Colon (tissue), 2 donors: Measurements from ENCODE around the gene PDE8B.

Source experiments
- FAIRE-seq: peaks from 2 replicates; lab custom pipeline; 2012; peaks lifted over from hg19 to GRCh38; lab: Jason Lieb, UNC
- donor health status: control.
- donor health status: control.

Gene PDE8B

DNA sequence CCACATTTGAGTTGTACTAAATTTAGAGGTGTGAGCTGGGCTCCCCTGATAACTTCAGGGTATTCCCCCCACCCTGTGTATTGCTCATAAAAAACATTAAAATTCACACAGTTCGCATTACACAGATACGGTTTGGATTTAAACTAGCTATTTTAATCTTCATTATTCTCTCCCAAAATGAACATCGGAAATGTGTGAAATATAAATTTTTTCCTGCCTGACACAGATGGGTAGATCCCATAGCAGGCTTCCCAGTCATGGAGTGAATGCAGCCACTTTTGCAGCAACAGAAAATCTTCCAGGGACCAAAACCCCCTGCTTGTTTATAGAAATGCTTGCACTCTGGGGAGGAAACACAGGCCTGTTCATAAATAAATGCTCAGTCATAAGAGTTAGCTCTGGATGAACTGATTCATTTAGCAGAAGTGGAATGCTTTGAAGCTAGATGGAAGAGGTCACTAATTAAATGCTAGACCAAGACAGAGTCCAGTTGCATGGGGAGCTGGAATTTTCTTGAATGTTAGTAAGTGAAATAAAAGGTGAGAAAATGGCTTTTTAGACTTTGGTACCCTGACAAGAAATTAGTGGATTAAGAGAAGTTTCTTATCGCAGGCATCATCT lies 115.6 kb downstream of the PDE8B start:
- FAIRE-seq: no peak

DNA sequence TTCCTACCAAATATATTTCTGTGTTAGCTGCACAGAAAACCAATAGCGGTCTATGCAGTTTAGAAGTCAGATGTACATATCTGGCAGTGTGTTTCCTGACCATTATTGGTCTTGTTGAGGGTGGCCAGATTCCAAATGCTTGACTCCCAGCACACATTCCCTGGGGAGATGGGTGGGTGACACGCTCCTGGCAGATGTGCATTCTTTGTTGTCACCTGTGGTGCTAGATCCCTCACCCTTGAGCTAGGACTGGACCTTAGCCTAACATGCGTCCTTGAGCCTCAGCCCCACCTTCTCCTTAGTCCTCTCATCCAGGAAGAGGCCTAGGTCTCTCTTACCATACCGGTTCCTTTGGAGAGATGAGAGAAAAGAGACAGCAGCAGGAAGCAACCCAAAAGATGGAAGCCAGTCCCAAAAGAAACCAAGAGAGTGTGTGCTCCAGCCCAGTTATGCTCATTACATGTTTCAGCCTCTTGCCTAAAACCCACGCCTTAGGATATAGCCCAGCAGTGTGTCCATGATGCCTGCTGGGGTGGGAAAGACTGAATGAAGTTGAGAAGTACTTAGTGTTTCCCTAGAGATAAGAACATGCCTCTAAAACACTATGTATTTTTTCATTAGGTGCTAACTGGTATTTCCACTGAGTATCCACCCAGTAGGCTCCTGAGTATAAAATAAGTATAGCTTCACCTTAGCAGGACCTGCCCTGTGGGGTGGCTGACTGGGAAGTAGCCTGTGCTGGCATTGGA lies 116.7 kb downstream of the PDE8B start:
- FAIRE-seq: no peak

- FAIRE-seq: no peak
Measured at GRCh38 chr5:77328930-77329647, 118.6 kb downstream of the PDE8B start.

- FAIRE-seq: no peak
Measured at GRCh38 chr5:77329664-77330430, 119.4 kb downstream of the PDE8B start.

DNA sequence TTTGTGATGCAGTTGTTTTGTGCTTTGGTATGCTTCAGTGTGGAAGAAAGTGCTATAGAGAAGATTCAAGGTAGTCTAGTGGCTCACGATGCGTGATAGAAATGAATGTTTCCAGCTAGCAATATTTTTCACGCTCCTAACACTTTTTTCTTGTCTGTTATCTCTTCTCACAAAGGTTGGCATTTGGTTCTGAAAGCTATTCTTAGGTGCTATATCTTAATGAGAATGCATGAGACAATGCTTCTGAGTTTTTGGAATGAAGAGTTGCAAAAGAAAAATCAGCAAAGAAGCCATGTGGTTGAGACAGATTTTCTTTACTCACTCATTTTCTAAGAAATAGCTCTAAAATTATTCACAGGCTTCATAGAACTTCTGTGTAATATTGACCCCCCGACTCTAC lies 122.6 kb downstream of the PDE8B start:
- FAIRE-seq: no peak

- no peak for FAIRE-seq
Measured at GRCh38 chr5:77333451-77334123, 123.1 kb downstream of the PDE8B start.

DNA sequence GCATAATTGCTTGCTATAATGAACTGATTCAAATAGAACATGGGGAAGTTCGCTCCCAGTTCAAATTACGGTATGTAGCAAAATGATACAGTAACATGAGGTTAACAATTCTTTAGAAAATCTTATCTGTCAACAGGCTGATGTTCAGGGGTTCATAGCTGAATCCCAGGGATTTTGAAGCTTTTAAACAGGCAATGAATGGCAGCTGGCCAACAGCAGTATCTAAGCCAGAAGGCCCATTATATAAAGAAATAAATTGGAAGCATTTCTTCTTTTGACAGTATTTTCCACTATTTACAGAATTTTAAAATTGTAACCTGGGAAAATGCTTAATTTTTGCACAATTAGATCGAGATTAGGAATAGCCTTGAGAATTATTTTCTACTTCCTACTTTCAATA lies 126.8 kb downstream of the PDE8B start:
- no peak for FAIRE-seq

DNA sequence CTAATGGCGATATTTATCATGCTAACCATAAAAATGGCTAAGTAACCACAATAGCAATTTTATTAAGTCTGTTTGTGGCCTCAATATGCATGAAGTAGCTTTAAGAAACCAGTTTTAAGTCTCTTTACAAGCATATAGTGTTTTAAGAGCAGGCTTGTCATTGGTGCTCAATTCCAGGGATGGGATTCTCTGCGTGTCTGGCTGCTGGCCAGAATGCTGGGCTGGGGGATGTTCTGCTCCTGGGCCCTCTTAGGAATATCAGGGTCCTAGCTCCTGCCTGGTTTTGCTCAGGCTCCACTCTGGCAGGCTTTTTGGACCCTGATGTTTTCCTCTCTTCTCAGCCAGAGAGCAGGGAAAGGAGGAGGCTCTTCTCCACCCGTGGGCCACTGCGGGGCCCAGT lies 127.2 kb downstream of the PDE8B start:
- no peak for FAIRE-seq

GRCh38 chr5:77339337-77339890 lies 128.9 kb downstream of the PDE8B start:
- no peak for FAIRE-seq

- no peak for FAIRE-seq
Measured at GRCh38 chr5:77343165-77343564, 132.7 kb downstream of the PDE8B start.

GRCh38 chr5:77347435-77348098 lies 137.1 kb downstream of the PDE8B start:
- FAIRE-seq: no peak

DNA sequence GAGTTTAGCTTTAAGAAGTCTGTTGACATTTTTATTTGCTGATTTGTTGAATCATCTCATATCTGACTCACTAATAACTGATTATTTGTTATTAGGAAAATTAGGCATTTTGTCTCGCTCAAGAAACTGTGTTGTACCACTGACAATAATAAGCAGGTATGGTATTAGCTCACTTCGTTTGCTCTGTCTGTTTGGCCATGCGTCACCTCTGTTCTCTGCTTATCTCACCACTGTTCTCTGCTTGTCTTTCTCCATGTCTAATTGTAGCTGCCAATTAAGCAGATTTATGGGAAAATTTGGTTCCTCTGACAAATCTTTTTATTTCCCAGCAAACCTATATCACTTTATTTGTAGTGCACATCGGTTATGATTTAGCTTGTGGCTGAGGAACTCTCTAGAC lies 142.8 kb downstream of the PDE8B start:
- FAIRE-seq: no peak

- FAIRE-seq: no peak
Measured at GRCh38 chr5:77354454-77354853, 144.0 kb downstream of the PDE8B start.

GRCh38 chr5:77355080-77355479 lies 144.6 kb downstream of the PDE8B start:
- FAIRE-seq: no peak

- no peak for FAIRE-seq
Measured at GRCh38 chr5:77355751-77356150, 145.3 kb downstream of the PDE8B start.

- no peak for FAIRE-seq
Measured at GRCh38 chr5:77356740-77357139, 146.3 kb downstream of the PDE8B start.

DNA sequence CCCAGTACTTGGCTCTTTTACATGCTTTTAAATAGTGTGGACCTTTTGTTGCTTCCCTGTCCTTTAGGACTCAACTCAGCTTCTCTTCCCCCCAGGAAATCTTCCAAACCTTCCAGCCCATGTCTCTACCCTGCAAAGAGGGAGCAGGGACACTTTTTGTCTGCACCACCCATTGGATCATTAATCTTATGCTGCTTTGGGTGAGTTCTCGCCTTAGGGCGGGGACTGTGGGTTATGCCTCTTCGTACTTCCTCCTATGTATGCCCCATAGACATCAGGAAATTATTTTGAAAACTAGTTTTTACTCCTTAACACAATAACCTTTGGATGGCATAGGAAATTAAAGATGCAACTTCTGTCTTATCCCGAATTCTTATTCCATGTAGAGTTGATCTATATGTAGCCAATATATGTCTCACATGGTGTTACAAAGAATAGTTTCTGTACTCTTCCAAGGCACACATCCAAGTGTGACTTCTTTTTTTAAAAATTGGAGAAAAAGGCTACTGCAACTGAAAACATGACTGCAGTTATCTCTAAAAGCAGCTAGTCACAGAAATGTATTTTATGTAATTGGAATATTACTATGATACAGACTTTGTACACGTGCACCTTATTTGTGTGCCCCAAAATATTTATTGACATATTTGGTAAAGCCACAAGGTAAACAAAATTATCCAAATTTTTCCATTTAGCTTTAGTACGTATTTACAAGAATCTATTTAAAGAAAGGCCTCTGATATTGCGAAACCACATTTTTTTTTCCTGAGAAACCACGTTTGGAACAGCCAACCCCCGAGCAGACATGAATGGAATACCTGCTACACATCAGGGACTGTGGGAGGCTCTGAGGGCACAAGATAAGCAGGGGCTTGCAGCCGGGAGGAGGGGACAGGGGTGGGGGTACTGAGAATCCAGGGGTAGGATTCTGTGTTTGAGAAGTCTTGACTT lies 148.1 kb downstream of the PDE8B start:
- FAIRE-seq: no peak

- FAIRE-seq: no peak
Measured at GRCh38 chr5:77359231-77359630, 148.8 kb downstream of the PDE8B start.

GRCh38 chr5:77360381-77360780 lies 149.9 kb downstream of the PDE8B start:
- FAIRE-seq: no peak

DNA sequence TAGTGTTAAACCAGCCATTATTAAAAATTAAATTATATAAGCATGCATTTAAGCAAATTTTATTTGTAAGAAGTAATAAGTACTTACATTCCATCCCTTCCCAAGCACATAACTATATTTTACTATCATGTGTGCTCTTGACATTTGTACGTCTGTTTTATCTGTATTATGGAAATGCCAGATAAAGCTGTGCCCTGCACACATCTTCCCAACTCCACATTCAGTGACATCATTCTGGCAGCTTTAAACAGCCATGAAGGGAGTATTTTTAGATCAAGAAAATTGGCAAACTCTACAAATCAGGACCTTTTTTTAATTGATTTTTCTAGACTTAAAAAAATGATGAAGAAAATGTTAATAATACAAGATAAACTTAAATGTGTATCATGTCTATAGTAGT lies 150.5 kb downstream of the PDE8B start:
- no peak for FAIRE-seq
